ENCODE measurements around the gene LRRC53.

LRRC53 gene

GRCh38 chr1:74512170-74512915 lies at the start of gene LRRC53:
Gene LRRC53 (minus strand): TSS chr1:74512611. CDS start chr1:74483349, 29,262 bp downstream.
- DNase-seq (ENCODE audit: low read depth) = no peak

- no peak for DNase-seq (ENCODE audit: low read depth)
Observed at GRCh38 chr1:74549932-74550331, 37.5 kb upstream of the LRRC53 start.

GRCh38 chr1:74548961-74549750 lies 36.7 kb upstream of the LRRC53 start:
- no peak for DNase-seq (ENCODE audit: low read depth)

GRCh38 chr1:74545821-74546220 lies 33.4 kb upstream of the LRRC53 start:
- no peak for DNase-seq (ENCODE audit: low read depth)

GRCh38 chr1:74534241-74534640 lies 21.8 kb upstream of the LRRC53 start:
- peak; percentile 57 for DNase-seq (ENCODE audit: low read depth)

- DNase-seq (ENCODE audit: low read depth) = no peak
Observed at GRCh38 chr1:74531796-74532195, 19.4 kb upstream of the LRRC53 start.

GRCh38 chr1:74530892-74531291 lies 18.5 kb upstream of the LRRC53 start:
- no peak for DNase-seq (ENCODE audit: low read depth)

- DNase-seq (ENCODE audit: low read depth) = no peak
Observed at GRCh38 chr1:74528123-74528522, 15.7 kb upstream of the LRRC53 start.

- DNase-seq (ENCODE audit: low read depth) = no peak
Observed at GRCh38 chr1:74526708-74527107, 14.3 kb upstream of the LRRC53 start.

GRCh38 chr1:74523873-74524480 lies 11.6 kb upstream of the LRRC53 start:
- DNase-seq (ENCODE audit: low read depth) = no peak

GRCh38 chr1:74522148-74522547 lies 9.7 kb upstream of the LRRC53 start:
- no peak for DNase-seq (ENCODE audit: low read depth)

- no peak for DNase-seq (ENCODE audit: low read depth)
Observed at GRCh38 chr1:74517599-74518051, 5.2 kb upstream of the LRRC53 start.

GRCh38 chr1:74513411-74514300 lies 1.2 kb upstream of the LRRC53 start:
- no peak for DNase-seq (ENCODE audit: low read depth)

- DNase-seq (ENCODE audit: low read depth) = no peak
Observed at GRCh38 chr1:74508449-74508848, 4.0 kb downstream of the LRRC53 start.

GRCh38 chr1:74505928-74506710 lies 6.3 kb downstream of the LRRC53 start:
- DNase-seq (ENCODE audit: low read depth) = no peak

- DNase-seq (ENCODE audit: low read depth) = no peak
Observed at GRCh38 chr1:74504933-74505512, 7.4 kb downstream of the LRRC53 start.

GRCh38 chr1:74504125-74504932 lies 8.1 kb downstream of the LRRC53 start:
- no peak for DNase-seq (ENCODE audit: low read depth)

GRCh38 chr1:74502858-74503257 lies 9.6 kb downstream of the LRRC53 start:
- no peak for DNase-seq (ENCODE audit: low read depth)

- DNase-seq (ENCODE audit: low read depth) = no peak
Observed at GRCh38 chr1:74502432-74502831, 10.0 kb downstream of the LRRC53 start.

GRCh38 chr1:74498901-74499300 lies 13.5 kb downstream of the LRRC53 start:
- no peak for DNase-seq (ENCODE audit: low read depth)

Measured in GM04503 (cell line).